Germinal center (tissue), 1 donor: ENCODE data around the gene CLHC1.
A peak's percentile ranks its signal among the peaks of the same experiment; 100 is the strongest.
"Not testable (repeated sequence)": the region's sequence is repeated elsewhere in the genome, so short reads cannot be mapped to it uniquely, and the experiment has no call there.

Experiments used
- DNase-seq: peaks from one replicate; pipeline ENCODE4 v3.0.0; 2012; ENCODE audit warnings: mixed read lengths, low spot score

Gene CLHC1

DNA sequence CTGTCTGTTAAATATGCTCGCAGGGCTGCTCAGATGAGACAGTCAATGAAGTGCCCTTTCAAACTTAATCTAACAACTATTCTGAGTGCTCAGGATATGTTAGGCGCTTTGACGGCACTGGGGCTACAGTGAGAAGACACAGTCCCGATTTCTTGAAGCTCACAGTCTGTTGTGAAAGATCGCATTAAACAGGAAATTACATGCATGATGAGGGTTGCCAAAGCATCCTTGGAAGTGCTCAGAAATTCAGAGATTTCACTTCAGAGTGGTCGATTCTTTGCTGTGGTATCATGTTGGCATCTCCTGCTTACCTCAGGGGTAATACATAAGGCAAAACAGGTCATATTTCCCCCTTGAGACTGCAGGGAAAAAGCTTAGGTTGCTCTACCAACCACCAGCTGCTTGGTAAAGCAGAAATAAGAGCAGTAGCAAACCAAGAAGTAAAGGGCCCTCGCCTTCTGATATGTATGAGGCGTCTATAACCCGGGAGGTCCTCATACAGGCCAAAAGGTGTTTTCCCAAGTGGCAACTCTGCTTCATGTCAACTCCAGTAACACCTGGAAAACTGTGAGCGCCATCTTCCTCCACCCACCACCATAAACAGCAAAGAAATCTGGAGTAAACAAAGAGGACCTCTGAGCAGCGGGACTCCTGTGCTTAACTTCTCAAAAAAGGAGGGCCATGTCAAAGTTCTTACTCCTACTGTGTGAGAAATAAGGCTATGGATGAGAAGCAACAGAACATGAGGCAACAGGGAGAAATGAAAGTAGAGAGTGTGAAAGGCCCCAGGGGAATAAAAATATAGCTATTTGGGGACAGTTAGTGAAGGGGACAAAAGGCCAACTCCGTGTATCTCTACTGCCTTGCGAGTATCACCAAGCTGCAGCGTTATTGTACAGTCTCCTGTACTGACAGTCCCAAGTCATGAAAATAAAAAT is 79.3 kb downstream of the CLHC1 start:
- DNase-seq: no peak

- DNase-seq: no peak
These were observed 80.2 kb downstream of the CLHC1 start for GRCh38 chr2:55151733-55152433.

DNA sequence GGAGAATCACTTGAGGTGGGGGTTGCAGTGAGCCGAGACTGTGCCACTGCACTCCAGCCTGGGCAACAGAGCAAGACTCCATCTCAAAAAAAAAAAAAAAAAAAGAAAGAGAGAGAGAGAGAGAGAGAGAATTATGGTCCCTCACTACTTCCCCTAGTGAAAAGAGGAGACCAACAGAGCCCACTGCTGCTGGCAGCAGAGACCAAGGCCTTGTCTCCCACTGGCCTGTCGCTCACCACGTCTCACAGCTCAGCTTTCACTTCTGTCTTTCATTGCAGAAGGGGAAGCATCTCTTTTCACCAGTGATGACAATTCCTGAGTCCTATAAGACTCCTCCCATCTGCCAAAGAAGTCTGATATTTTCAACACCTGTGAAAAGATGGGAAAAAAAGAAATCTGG is 81.3 kb downstream of the CLHC1 start:
- DNase-seq: peak; percentile 36

- no peak for DNase-seq
These were observed 83.8 kb downstream of the CLHC1 start for GRCh38 chr2:55148269-55148668.

DNA sequence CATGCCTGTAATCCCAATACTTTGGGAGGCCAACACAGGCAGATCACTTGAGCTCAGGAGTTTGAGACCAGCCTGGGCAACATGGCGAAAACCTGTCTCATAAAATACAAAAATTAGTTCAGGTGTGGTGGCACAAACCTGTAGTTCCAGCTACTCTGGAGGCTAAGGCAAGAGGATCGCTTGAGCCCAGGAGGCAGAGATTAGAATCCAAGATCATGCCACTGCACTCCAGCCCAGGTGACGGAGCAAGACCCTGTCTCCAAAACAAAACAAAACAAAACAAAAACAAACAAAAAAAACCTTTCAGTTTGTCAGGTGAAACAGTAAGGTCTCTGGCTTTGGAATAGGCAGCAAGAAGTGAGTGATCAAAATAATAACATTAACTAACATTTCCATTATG is 84.6 kb downstream of the CLHC1 start:
- no peak for DNase-seq

GRCh38 chr2:55147041-55147440 is 85.1 kb downstream of the CLHC1 start:
- DNase-seq: no peak

DNA sequence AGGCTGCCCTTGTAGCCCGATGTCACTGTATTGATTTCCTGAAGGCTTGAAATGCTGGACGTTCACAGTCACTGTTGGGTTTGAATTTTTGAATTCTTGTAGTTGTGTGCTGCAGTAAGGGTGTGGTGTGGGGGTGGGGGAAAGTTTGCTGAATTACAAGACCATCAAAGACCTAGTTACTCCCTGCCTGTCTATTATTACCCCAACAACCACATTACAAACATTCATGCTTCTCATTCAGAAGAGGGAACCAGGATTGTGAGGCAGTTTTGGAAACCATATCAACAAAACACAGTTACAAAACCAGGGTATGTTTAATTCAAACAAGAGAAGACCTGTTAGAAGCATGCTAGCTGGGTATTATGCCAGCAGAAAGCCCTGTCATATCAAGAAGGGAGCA is 85.8 kb downstream of the CLHC1 start:
- no peak for DNase-seq

- no peak for DNase-seq
These were observed 86.9 kb downstream of the CLHC1 start for GRCh38 chr2:55144922-55145820.

DNA sequence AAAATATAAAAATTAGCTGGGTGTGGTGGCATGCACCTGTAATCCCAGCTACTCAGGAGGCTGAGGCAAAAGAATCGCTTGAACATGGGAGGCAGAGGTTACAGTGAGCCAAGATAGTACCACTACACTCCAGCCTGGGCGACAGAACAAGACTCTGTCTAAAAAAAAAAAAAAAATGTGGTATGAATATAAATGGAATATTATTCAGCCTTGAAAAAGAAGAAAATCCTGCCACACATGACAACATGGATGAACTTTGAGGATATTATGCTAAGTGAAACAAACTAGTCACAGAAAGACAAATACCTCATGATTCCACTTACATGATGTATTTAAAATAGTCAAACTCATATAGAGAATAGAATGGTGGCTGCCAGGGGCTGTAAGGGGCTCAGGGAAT is 88.4 kb downstream of the CLHC1 start:
- not testable (repeated sequence) for DNase-seq

DNA sequence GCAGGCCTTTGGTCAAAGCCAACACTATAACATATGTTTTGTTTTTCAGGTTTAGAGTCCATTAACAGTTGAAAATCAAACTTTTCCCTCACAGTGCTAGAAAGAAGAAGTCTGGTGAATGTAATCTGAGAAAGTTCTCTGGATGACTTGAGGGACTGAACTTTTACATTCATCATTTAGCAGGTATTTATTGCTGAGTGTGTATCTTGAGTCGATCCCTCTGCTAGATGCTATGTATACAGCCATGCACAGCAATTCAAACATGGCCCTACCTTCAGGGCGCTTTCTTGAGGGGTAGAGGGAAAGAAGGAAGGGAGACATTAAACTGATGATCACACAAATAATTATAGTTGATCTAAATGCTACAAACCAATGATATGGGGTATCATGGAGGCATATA is 89.6 kb downstream of the CLHC1 start:
- DNase-seq: no peak

- DNase-seq: no peak
These were observed 90.3 kb downstream of the CLHC1 start for GRCh38 chr2:55141572-55142413.

DNA sequence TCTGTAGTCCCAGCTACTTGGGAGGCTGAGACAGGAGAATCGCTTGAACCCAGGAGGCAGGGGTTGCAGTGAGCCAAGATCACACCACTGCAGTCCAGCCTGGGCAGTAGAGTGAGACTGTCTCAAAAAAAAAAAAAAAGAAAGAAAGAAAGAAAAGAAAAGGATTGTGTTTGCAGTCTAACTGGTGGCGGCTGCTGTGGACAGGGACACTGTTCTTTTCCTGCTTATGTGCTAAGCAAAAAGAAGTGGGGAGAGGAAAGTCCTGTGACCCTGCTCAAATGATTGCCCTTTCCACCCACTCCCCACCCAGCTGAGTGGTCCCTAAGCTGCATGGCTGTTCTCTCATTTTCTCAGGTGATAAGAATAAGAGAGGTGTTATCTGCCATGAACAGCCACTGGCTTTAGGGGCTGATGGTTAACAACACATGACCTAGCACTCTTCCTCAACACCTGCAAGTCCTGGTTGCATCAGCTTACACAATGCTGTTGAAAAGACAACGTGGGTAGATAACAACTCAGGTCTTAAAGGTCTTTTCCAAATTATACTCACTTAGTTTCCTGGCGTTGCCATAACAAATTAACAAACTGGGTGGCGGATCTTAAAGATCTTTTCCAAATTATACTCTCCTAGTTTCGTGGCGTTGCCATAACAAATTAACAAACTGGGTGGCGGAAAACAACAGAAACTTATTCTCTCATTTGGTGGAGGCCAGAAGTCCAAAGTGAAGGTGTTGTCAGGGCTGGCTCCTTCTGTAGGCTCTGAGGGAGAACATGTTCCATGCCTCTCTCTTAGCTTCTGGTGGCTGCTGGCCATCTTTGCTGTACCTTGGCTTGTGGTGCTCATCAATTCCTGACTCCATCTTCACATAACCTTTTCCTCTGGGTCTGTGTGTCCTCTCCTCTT is 91.5 kb downstream of the CLHC1 start:
- no peak for DNase-seq

GRCh38 chr2:55139305-55139704 is 92.8 kb downstream of the CLHC1 start:
- no peak for DNase-seq

GRCh38 chr2:55138882-55139229 is 93.2 kb downstream of the CLHC1 start:
- no peak for DNase-seq

DNA sequence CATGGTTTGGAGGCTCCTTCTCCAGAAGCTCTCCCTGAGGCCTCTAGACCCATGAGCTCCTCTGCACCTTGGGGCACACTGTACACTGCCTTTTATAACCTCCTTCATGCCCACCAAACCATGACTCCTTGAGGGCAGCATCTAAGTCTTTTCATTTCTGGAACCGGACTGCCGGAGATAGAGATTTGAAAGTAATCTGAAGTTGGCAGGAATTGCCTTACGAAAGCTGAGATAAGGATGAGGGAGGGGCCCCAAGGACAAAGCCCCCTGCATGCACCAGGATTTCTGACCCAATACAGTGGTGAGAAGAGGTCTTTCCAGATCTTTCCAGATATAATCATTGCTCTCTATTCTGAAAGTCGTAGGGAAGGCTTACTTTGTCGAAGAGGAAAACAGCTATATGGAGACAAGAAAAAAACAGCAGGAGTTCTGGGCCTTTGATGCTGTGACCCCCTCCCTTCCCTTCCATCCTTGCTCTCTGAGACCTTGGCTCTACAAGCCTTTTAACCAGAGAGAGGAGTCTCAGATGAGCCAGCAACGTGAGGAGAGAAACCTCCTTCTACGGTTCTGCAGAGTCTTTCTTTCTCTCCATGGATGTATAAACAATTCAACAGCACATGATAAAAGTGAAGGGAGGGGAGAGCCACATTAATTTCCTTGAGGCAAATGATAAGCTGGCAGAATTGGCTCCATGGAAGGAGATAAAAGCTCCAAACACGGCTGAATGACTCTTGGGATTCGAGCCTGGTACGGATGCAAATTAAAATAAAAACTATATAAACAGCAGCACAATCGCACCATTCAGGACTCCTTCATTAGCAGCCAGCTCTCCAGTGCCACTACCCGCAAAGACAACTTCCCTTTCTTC is 93.8 kb downstream of the CLHC1 start:
- DNase-seq: no peak

DNA sequence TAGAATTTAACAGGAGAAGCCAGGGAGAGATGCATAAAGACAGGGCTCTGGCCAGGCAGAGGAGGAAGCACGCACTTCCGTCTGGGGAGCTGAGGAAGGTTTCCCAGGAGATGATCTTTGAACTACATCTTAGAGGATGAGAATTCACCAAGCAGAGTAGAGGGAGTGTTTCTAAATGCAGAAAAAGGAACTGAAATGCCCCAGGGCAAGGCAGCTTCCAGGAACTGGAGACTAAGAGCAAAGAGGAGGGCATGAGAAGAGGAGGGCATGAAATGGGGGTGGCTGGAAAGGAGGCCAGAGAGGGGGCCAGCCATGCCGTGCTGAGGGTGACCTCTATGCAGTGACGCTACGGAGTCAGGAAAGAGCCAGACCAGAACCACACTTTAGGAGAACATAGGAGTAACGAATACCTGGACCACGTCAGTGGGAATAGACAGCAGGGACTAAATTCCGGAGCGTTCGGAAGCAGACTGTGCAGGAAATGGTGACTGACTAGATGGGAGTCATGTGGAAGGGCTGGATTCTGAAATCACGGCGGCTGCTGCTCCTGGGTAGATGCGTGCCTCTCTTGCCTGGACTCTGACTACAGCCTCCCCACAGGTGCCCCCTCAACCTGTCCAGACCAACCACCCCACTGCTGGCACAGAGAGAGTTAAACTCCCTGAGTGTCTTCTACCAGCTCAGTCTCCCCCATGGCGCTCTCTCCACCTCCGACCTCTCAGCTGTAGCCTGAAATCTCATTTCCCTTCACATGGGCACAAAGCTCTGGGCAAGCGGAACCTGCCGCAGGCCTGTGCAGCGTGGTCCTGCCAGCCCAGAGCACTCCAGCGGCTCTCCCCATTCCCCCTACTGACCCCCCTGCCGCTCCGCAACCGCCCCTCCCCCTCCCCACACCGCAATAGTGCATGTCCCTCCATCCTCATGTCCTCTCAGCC is 94.8 kb downstream of the CLHC1 start:
- DNase-seq: no peak

- no peak for DNase-seq
These were observed 96.0 kb downstream of the CLHC1 start for GRCh38 chr2:55136138-55136541.

- DNase-seq: no peak
These were observed 96.6 kb downstream of the CLHC1 start for GRCh38 chr2:55135491-55135890.
